ENCODE measurements around the gene MAP1B. TPM values are rescaled to one million over a fixed set of nuclear protein-coding genes. Genes with fewer than 3 reads are reported as not detected.

The MAP1B gene
- total and polyA plus RNA-seq, 12 donors, result 13.1 to 154 (median 90.0) TPM

DNA sequence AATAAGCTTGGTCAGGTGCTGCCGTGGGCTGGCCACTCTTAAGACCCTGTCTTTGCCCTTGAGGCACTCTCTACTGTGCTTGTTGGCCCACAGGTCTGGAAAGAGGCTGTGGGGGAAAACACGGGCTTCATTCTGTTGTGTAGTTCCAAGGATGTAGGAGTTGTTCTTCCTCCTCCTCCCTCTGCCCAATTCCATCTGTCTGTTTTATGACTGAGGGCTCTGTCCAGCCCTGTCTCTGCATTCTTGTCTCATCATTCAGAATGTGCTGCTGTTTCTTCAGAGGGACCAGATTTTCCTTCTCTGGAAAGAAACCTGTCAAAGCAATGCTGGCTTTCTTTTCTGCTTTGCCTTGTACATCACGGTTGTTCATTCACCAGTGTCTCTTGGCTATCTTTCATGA lies 84.1 kb downstream of the MAP1B start:
- Histone ChIP-seq H3K4me1 (peaks cover 0 to 19% (median 2%) of the 10 kb centered on the region in 9 donors), H3K27ac (no peak overlapping the region)

DNA sequence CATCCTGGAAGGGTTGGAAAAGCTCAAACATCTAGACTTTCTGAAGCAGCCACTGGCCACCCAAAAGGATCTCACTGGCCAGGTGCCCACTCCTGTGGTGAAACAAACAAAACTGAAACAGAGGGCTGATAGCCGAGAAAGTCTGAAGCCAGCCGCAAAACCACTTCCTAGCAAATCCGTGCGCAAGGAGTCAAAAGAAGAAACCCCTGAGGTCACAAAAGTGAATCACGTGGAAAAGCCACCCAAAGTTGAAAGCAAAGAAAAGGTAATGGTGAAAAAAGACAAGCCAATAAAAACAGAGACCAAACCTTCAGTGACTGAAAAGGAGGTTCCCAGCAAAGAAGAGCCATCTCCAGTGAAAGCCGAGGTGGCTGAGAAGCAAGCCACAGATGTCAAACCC lies 87.6 kb downstream of the MAP1B start:
- H3K9me3 ChIP-seq, result no peaks in the 10 kb centered on the region
- no peak overlapping the region for H3K4me3 ChIP-seq
- H3K27me3 ChIP-seq, result no peaks in the 10 kb centered on the region
- no peak overlapping the region for H3K27ac ChIP-seq
- intact Hi-C loops (cut with DNase I), result loop anchor here in 1 of 10 donors (10.0 kb wide), 1 partner anchor 60 kb away; no protein-coding TSS in a partner anchor
- TF ChIP-seq, protein P1, sequence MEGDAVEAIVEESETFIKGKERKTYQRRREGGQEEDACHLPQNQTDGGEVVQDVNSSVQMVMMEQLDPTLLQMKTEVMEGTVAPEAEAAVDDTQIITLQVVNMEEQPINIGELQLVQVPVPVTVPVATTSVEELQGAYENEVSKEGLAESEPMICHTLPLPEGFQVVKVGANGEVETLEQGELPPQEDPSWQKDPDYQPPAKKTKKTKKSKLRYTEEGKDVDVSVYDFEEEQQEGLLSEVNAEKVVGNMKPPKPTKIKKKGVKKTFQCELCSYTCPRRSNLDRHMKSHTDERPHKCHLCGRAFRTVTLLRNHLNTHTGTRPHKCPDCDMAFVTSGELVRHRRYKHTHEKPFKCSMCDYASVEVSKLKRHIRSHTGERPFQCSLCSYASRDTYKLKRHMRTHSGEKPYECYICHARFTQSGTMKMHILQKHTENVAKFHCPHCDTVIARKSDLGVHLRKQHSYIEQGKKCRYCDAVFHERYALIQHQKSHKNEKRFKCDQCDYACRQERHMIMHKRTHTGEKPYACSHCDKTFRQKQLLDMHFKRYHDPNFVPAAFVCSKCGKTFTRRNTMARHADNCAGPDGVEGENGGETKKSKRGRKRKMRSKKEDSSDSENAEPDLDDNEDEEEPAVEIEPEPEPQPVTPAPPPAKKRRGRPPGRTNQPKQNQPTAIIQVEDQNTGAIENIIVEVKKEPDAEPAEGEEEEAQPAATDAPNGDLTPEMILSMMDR (IDR thresholded peaks at IDR 0.05), result no peak
- DNase-seq (no peak), ATAC-seq (no peak)
- H3K36me3 ChIP-seq, result peaks cover 0 to 89% (median 34%) of the 10 kb centered on the region in 9 donors
- WGBS, 2 donors, result 95 to 99% methylated on average over 6 of the region's 6 CpGs
- peaks cover 0 to 11% (median 0%) of the 10 kb centered on the region in 9 donors for H3K4me1 ChIP-seq

More for the DNA sequence above, 84.1 kb downstream of the MAP1B start:
- DNase-seq (no peak), ATAC-seq (peak in 2 of 8 donors; percentile 14 to 35)
- Histone ChIP-seq H3K4me3 (no peak overlapping the region), H3K9me3 (no peaks in the 10 kb centered on the region), H3K27me3 (no peaks in the 10 kb centered on the region), H3K36me3 (peaks cover 0 to 83% (median 13%) of the 10 kb centered on the region in 9 donors)
- intact Hi-C loops (cut with DNase I), result loop anchor here in 1 of 10 donors (10.0 kb wide), 1 partner anchor 63 kb away; no protein-coding TSS in a partner anchor
- TF ChIP-seq, protein P1 (IDR thresholded peaks at IDR 0.05), result no peak
- 69 to 75% methylated on average over 3 of the region's 3 CpGs for WGBS, 2 donors

DNA sequence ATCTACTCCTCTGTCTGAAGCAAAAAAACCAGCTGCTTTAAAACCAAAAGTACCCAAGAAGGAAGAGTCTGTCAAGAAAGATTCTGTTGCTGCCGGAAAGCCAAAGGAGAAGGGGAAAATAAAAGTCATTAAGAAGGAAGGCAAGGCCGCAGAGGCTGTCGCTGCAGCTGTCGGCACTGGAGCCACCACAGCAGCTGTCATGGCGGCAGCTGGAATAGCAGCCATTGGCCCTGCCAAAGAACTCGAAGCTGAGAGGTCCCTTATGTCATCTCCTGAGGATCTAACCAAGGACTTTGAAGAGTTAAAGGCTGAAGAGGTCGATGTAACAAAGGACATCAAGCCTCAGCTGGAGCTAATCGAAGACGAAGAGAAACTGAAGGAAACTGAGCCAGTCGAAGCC lies 88.3 kb downstream of the MAP1B start:
- intact Hi-C loops (cut with DNase I), result loop anchor here in 1 of 10 donors (10.0 kb wide), 1 partner anchor 59 kb away; no protein-coding TSS in a partner anchor

DNA sequence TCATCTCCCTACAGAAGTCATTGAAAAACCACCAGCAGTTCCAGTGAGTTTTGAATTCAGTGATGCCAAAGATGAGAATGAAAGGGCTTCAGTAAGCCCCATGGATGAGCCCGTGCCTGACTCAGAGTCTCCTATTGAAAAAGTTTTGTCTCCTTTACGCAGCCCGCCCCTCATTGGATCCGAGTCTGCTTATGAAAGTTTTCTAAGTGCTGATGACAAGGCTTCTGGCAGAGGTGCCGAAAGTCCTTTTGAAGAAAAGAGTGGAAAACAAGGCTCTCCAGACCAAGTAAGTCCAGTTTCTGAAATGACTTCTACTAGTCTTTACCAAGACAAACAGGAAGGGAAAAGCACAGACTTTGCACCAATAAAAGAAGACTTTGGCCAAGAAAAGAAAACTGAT lies 90.1 kb downstream of the MAP1B start:
- Histone ChIP-seq H3K27ac (no peak overlapping the region), H3K4me1 (no peaks in the 10 kb centered on the region), H3K36me3 (peaks cover 0 to 94% (median 39%) of the 10 kb centered on the region in 9 donors), H3K27me3 (no peaks in the 10 kb centered on the region), H3K9me3 (no peaks in the 10 kb centered on the region), H3K4me3 (no peak overlapping the region)
- intact Hi-C loops (cut with DNase I), result loop anchor here in 1 of 10 donors (10.0 kb wide), 1 partner anchor 57 kb away; no protein-coding TSS in a partner anchor
- DNase-seq (no peak), ATAC-seq (no peak)
- TF ChIP-seq, protein P1 (IDR thresholded peaks at IDR 0.05), result no peak
- 96 to 97% methylated on average over 5 of the region's 5 CpGs for WGBS, 2 donors

More for the DNA sequence above, 88.3 kb downstream of the MAP1B start:
- WGBS, 2 donors, result 96 to 97% methylated on average over 10 of the region's 10 CpGs
- DNase-seq (no peak), ATAC-seq (no peak)
- TF ChIP-seq, protein P1 (IDR thresholded peaks at IDR 0.05), result no peak
- no peak overlapping the region for H3K4me3 ChIP-seq
- peaks cover 0 to 96% (median 36%) of the 10 kb centered on the region in 9 donors for H3K36me3 ChIP-seq
- H3K4me1 ChIP-seq, result peaks cover 0 to 11% (median 0%) of the 10 kb centered on the region in 9 donors
- H3K27me3 ChIP-seq, result no peaks in the 10 kb centered on the region
- H3K9me3 ChIP-seq, result no peaks in the 10 kb centered on the region
- no peak overlapping the region for H3K27ac ChIP-seq
